ENCODE data around the gene SVIL. TPM values are rescaled to one million over a fixed set of nuclear protein-coding genes. Genes with fewer than 3 reads are reported as not detected.

SVIL gene
- polyA plus RNA-seq, 1 experiment: 5.7 TPM

GRCh38 chr10:29622382-29622922 lies 12.3 kb downstream of the SVIL start:
- ChIA-PET CTCF (no interaction called here), POLR2A (no interaction called here)
- H3K4me3 ChIP-seq (ENCODE audit: low read depth, low read length): no peak overlapping the region
- H3K36me3 ChIP-seq (ENCODE audit: control insufficient read depth, insufficient read depth, low read length): no peaks in the 10 kb centered on the region
- DNase-seq (ENCODE audit: low read depth): no peak
- no peak for TF ChIP-seq CTCF (IDR thresholded peaks at IDR 0.05; ENCODE audit: insufficient read depth, low read depth, low read length)
- H3K27me3 ChIP-seq (ENCODE audit: control insufficient read depth, insufficient read depth, low read length): peaks cover 6% of the 10 kb centered on the region

- Histone ChIP-seq H3K27me3 (ENCODE audit: control insufficient read depth, insufficient read depth, low read length) (peaks cover 9% of the 10 kb centered on the region), H3K36me3 (ENCODE audit: control insufficient read depth, insufficient read depth, low read length) (no peaks in the 10 kb centered on the region), H3K4me3 (ENCODE audit: low read depth, low read length) (no peak overlapping the region)
- no peak for TF ChIP-seq CTCF (IDR thresholded peaks at IDR 0.05; ENCODE audit: insufficient read depth, low read depth, low read length)
- ChIA-PET CTCF (interaction anchor here (2.1 kb wide), 1 partner anchor 16 kb away, joined by 5 read pairs; no protein-coding TSS in a partner anchor), POLR2A (no interaction called here)
- no peak for DNase-seq (ENCODE audit: low read depth)
Measured at GRCh38 chr10:29621161-29621560, 13.6 kb downstream of the SVIL start.

GRCh38 chr10:29620112-29620690 lies 14.6 kb downstream of the SVIL start:
- TF ChIP-seq CTCF (IDR thresholded peaks at IDR 0.05; ENCODE audit: insufficient read depth, low read depth, low read length): no peak
- H3K27me3 ChIP-seq (ENCODE audit: control insufficient read depth, insufficient read depth, low read length): peaks cover 9% of the 10 kb centered on the region
- POLR2A ChIA-PET: no interaction called here
- no peak overlapping the region for H3K4me3 ChIP-seq (ENCODE audit: low read depth, low read length)
- no peak for DNase-seq (ENCODE audit: low read depth)
- H3K36me3 ChIP-seq (ENCODE audit: control insufficient read depth, insufficient read depth, low read length): no peaks in the 10 kb centered on the region
- CTCF ChIA-PET: interaction anchor here (0.6 to 2.1 kb wide), 3 partner anchors 12 to 114 kb away, joined by 4 to 5 read pairs (median 5); no protein-coding TSS in a partner anchor

GRCh38 chr10:29619241-29619669 lies 15.5 kb downstream of the SVIL start:
- DNase-seq (ENCODE audit: low read depth): no peak
- CTCF ChIA-PET: interaction anchor here (0.6 to 2.1 kb wide), 4 partner anchors 11 to 113 kb away, joined by 4 to 5 read pairs (median 4); no protein-coding TSS in a partner anchor
- no peaks in the 10 kb centered on the region for H3K36me3 ChIP-seq (ENCODE audit: control insufficient read depth, insufficient read depth, low read length)
- no peak for TF ChIP-seq CTCF (IDR thresholded peaks at IDR 0.05; ENCODE audit: insufficient read depth, low read depth, low read length)
- POLR2A ChIA-PET: no interaction called here
- no peak overlapping the region for H3K4me3 ChIP-seq (ENCODE audit: low read depth, low read length)
- peaks cover 9% of the 10 kb centered on the region for H3K27me3 ChIP-seq (ENCODE audit: control insufficient read depth, insufficient read depth, low read length)

- H3K27me3 ChIP-seq (ENCODE audit: control insufficient read depth, insufficient read depth, low read length): peaks cover 9% of the 10 kb centered on the region
- H3K36me3 ChIP-seq (ENCODE audit: control insufficient read depth, insufficient read depth, low read length): no peaks in the 10 kb centered on the region
- TF ChIP-seq CTCF (IDR thresholded peaks at IDR 0.05; ENCODE audit: insufficient read depth, low read depth, low read length): no peak
- DNase-seq (ENCODE audit: low read depth): no peak
- CTCF ChIA-PET: interaction anchor here (0.6 to 1.9 kb wide), 4 partner anchors 10 to 1081 kb away, joined by 3 to 5 read pairs (median 4); no protein-coding TSS in a partner anchor
- H3K4me3 ChIP-seq (ENCODE audit: low read depth, low read length): no peak overlapping the region
- POLR2A ChIA-PET: no interaction called here
Measured at GRCh38 chr10:29618341-29619171, 16.2 kb downstream of the SVIL start.

All from BJ (cell line).